HK-2 (cell line): ENCODE data around the gene ZFC3H1.

Experiments used
- DNase-seq: peaks from one replicate; pipeline ENCODE4 v3.0.0-alpha.2; 2018; ENCODE audit not compliant: unreplicated experiment

The ZFC3H1 gene

GRCh38 chr12:71627438-71628002 lies 36.1 kb downstream of the ZFC3H1 start:
- DNase-seq = no peak

DNA sequence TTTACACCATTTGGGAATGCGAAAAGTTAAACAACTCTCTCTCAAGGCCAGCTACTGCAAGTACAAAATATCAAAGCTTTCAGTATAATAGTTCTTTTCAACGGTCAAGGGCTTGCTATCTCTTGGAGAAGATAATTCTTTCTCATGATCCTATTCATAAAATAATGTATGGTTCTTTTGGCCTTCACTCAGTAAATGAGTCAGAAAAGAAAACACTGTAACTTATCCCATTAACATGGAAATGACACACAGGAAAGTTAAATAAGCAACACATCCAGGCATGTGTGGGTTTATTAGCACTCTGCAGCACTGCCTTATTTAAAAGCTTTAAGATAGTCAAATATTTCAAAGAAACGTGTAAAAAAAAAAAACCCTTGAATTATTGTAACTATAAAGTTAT lies 36.9 kb downstream of the ZFC3H1 start:
- no peak for DNase-seq

- DNase-seq = no peak
Measured at GRCh38 chr12:71626098-71626497, 37.5 kb downstream of the ZFC3H1 start.

- DNase-seq = no peak
Measured at GRCh38 chr12:71625476-71625875, 38.2 kb downstream of the ZFC3H1 start.

DNA sequence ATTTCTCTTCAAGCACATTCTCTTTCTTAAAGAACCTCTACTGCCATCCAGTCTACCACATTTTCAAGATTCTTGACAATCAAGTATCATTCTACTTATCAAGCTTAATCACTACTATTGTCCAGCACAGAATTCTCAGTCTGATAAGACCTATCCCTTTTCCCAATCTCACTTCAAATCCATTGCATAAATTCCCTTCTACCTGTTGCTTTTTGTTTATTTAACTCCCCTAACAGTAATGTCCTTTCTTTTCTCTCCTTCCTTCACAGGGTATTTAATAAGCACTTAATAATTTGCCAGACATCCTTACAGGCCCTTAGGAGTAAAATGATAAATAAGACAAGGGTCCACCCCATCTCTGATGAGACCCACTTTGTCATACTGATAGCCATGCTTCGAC lies 41.7 kb downstream of the ZFC3H1 start:
- DNase-seq = no peak

- DNase-seq = no peak
Measured at GRCh38 chr12:71610031-71610795, 53.4 kb downstream of the ZFC3H1 start.

GRCh38 chr12:71607494-71608330 lies 55.9 kb downstream of the ZFC3H1 start:
- DNase-seq = no peak

DNA sequence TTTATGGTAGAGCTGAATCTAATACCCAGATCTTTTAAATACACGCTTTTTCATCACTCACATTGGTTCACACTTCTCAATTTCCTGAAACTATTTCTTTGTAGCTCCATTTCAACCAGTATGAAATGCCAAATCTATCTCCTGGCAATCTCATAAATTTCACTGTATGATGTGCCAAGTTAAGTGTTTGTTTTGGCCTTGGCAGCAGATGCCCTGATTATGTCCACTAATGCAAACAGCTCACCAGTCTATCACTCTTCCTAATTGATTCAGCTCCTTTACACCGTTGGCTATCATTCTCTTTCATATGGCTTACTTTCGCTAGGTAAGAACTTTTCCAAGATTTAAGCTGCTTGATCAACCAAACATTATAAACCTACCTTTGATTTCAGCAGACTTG lies 58.6 kb downstream of the ZFC3H1 start:
- no peak for DNase-seq

- DNase-seq = no peak
Measured at GRCh38 chr12:71602761-71603577, 60.7 kb downstream of the ZFC3H1 start.

- no peak for DNase-seq
Measured at GRCh38 chr12:71601546-71601945, 62.1 kb downstream of the ZFC3H1 start.

DNA sequence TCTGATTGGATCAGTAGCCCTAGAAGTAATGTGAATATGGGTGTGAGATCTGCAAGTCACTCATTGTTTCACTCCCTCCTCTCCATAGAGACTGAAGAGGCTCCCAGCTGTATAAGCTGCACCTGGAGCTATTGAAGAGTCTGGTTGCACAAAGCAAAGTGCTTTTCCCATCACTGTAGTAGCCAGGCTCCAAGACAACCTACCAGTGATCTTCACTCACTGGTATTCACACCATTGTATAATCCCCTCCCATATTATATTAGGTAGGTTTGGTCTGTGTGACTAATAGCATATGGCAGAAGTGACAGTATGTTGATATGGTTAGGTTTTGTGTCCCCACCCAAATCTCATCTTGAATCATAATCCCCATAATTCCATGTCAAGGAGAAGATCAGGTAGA lies 64.4 kb downstream of the ZFC3H1 start:
- no peak for DNase-seq

DNA sequence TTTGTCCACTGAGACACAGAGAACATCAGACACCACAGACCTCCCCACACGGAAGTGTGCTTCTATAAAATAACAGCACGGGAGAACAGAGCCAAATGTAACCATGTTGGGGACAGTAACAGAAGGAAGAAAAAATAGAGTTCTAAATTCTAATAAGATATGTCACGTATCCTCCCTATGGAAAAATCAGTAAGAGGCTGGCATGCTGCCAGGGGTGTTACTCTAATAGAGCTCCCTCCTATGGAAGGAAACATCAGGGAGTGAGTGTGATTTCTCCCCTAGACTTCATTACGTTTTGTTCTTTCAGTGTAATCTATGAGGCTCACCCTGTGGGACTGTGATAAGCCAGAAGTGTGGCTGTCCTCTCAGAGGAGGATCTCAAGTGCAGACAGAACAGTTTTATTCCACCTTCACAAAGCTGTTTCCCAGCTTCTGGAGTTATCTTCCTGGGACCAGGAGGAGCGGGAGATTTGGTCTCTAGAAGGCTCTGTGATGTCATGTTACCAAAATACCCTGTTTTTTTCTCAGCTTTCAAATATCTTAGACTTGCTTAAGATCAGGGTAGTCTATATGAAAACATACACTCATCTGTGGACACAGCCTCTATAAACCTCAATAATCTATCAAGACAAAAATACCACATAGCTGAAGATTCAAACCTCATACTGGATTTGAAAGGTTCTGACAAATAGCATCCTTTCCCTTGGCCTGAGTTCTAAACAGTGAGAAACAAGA lies 69.3 kb downstream of the ZFC3H1 start:
- DNase-seq = no peak

- no peak for DNase-seq
Measured at GRCh38 chr12:71592841-71593240, 70.8 kb downstream of the ZFC3H1 start.

- no peak for DNase-seq
Measured at GRCh38 chr12:71591601-71592000, 72.0 kb downstream of the ZFC3H1 start.

DNA sequence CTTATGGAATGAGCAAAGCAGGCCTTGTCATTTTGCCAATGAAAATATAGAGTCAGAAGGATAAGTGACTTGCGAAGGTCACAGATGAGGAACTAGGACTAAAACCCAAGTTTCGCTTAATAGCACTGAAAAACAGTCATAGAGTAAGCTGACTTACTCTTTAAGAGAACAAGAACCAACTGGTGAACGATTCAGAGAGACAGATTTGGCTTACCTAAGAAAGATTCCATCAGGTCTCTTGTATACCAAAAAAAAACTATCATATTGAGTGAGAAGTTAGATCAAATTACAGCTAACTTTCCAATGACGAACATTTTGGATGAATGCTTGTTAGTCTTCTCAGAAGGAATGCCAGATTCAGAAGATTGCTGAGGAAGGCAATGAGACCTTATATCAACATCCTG lies 74.2 kb downstream of the ZFC3H1 start:
- no peak for DNase-seq

GRCh38 chr12:71587012-71587411 lies 76.6 kb downstream of the ZFC3H1 start:
- DNase-seq = no peak

GRCh38 chr12:71585218-71585617 lies 78.4 kb downstream of the ZFC3H1 start:
- DNase-seq = no peak

GRCh38 chr12:71584356-71584755 lies 79.3 kb downstream of the ZFC3H1 start:
- DNase-seq = no peak

DNA sequence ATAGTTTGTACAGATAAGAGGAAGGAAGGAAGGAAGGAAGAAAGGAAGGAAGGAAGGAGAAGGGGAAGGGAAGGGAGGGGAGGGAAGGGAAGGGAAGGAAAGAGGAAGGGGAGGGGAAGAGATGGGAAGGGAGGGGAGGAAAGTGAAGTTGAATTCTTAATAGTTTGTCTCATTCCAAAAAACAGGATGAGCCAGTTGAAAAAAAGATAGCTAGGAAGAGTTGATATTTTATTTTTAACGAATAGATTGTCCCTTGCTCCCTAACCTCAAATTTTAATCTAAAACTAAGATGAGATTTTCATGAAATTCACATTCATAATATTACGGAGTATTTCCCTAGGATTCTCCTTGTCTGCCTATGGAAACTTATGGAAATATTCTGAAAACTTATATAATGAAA lies 80.7 kb downstream of the ZFC3H1 start:
- no peak for DNase-seq

- DNase-seq = no peak
Measured at GRCh38 chr12:71581206-71581605, 82.4 kb downstream of the ZFC3H1 start.

GRCh38 chr12:71578694-71579258 lies 84.9 kb downstream of the ZFC3H1 start:
- no peak for DNase-seq
